ENCODE measurements around the gene TFDP1.

TFDP1 gene

GRCh38 chr13:113601166-113602070 lies 16.9 kb downstream of the TFDP1 start:
- no peak for DNase-seq

- DNase-seq, result no peak
Observed at GRCh38 chr13:113602291-113602988, 17.9 kb downstream of the TFDP1 start.

- DNase-seq, result no peak
Observed at GRCh38 chr13:113603116-113603710, 18.7 kb downstream of the TFDP1 start.

- no peak for DNase-seq
Observed at GRCh38 chr13:113604186-113604585, 19.6 kb downstream of the TFDP1 start.

- DNase-seq, result no peak
Observed at GRCh38 chr13:113605461-113605860, 20.9 kb downstream of the TFDP1 start.

- DNase-seq, result no peak
Observed at GRCh38 chr13:113605866-113606438, 21.4 kb downstream of the TFDP1 start.

- DNase-seq, result no peak
Observed at GRCh38 chr13:113607056-113607888, 22.7 kb downstream of the TFDP1 start.

- DNase-seq, result no peak
Observed at GRCh38 chr13:113607889-113608635, 23.5 kb downstream of the TFDP1 start.

GRCh38 chr13:113608967-113609533 lies 24.5 kb downstream of the TFDP1 start:
- DNase-seq, result no peak

- DNase-seq, result no peak
Observed at GRCh38 chr13:113609616-113610015, 25.1 kb downstream of the TFDP1 start.

GRCh38 chr13:113610266-113610665 lies 25.7 kb downstream of the TFDP1 start:
- no peak for DNase-seq

GRCh38 chr13:113611996-113612395 lies 27.4 kb downstream of the TFDP1 start:
- no peak for DNase-seq

- DNase-seq, result no peak
Observed at GRCh38 chr13:113612607-113613006, 28.1 kb downstream of the TFDP1 start.

- DNase-seq, result no peak
Observed at GRCh38 chr13:113613789-113614379, 29.3 kb downstream of the TFDP1 start.

- no peak for DNase-seq
Observed at GRCh38 chr13:113616281-113616906, 31.8 kb downstream of the TFDP1 start.

- DNase-seq, result no peak
Observed at GRCh38 chr13:113616991-113617749, 32.6 kb downstream of the TFDP1 start.

- no peak for DNase-seq
Observed at GRCh38 chr13:113617961-113618360, 33.4 kb downstream of the TFDP1 start.

- no peak for DNase-seq
Observed at GRCh38 chr13:113618455-113618854, 33.9 kb downstream of the TFDP1 start.

- no peak for DNase-seq
Observed at GRCh38 chr13:113620036-113620796, 35.7 kb downstream of the TFDP1 start.

Data from NCI-H1105 (cell line).